GM12878 (cell line): ENCODE results near the gene DLK1. TPM values are rescaled to one million over a fixed set of nuclear protein-coding genes. Genes with fewer than 3 reads are reported as not detected.

ENCODE experiments used
- ATAC-seq: fragments of 200-7000 bp; cut with Tn5 transposase; 3 replicates; pipeline ENCODE4 v1.9.1; 2020; ENCODE audit warnings: mild to moderate bottlenecking, moderate library complexity
- BruUV-seq: library from RNA; stranded (reverse); fragments of 400-500 nt; replicated peaks from 2 replicates; lab custom pipeline; 2021; lab: Mats Ljungman, UMichigan
- CTCF ChIA-PET: fragments of 300-600 bp; sonication (Branson Sonifier 250); formaldehyde crosslinking; extraction: SDS; loops from one replicate; lab custom pipeline; 2021; ENCODE audit warnings: inconsistent platforms; lab: Yijun Ruan, JAX
- POLR2A ChIA-PET: fragments of 350-600 bp; formaldehyde crosslinking; extraction: SDS; loops from one replicate; lab custom pipeline; 2021; ENCODE audit warnings: inconsistent platforms; lab: Charles Lee
- RAD21 ChIA-PET: fragments of 300-600 bp; sonication (Branson Sonifier 250); formaldehyde crosslinking; loops from one replicate; lab custom pipeline; 2023; ENCODE audit warnings: antibody characterized with exemption; ENCODE audit not compliant: unreplicated experiment; lab: Charles Lee
- SMC1A ChIA-PET: fragments of 300-600 bp; sonication (Branson Sonifier 250); formaldehyde crosslinking; loops from one replicate; lab custom pipeline; 2023; ENCODE audit not compliant: unreplicated experiment, uncharacterized antibody; lab: Charles Lee
- DNase-seq: peaks from one replicate; pipeline ENCODE4 v3.0.0-alpha.2; 2011; ENCODE audit warnings: low read depth, low spot score
- FAIRE-seq: peaks from 3 replicates; lab custom pipeline; 2011; peaks lifted over from hg19 to GRCh38; lab: Jason Lieb, UNC
- H2AFZ ChIP-seq: 2 replicates; pipeline ENCODE4 v1.6.0; 2011; ENCODE audit warnings: low read depth, low read length, control low read depth; ENCODE audit not compliant: control insufficient read depth
- H3K27ac ChIP-seq: 2 replicates; pipeline ENCODE4 v1.5.1; 2011; ENCODE audit warnings: control low read depth; ENCODE audit not compliant: control insufficient read depth, insufficient read depth
- H3K27me3 ChIP-seq, 2 experiments: replicated peaks in 1 of 2; 2 replicates each; pipeline versions ENCODE4 v1.6.0 to v1.6.1; 2011; ENCODE audit warnings: low read length in 1 of 2; ENCODE audit not compliant: control insufficient read depth in 2 of 2, insufficient read depth in 2 of 2
- H3K36me3 ChIP-seq, 2 experiments: 2 replicates each; pipeline ENCODE4 v1.5.1; 2011; ENCODE audit warnings: low read length in 1 of 2; ENCODE audit not compliant: control insufficient read depth in 2 of 2, insufficient read depth in 2 of 2
- H3K4me1 ChIP-seq: 2 replicates; pipeline ENCODE4 v1.6.1; 2011; ENCODE audit warnings: mild to moderate bottlenecking, low read length, moderate library complexity, mixed read lengths; ENCODE audit not compliant: control insufficient read depth, insufficient read depth
- H3K4me2 ChIP-seq: 2 replicates; pipeline ENCODE4 v1.6.0; 2011; ENCODE audit warnings: control low read depth; ENCODE audit not compliant: control insufficient read depth, insufficient read depth
- H3K4me3 ChIP-seq: fragments of 200-600 bp; sonication (generic); 2 replicates; pipeline ENCODE4 v1.5.1; 2016
- H3K79me2 ChIP-seq: 2 replicates; pipeline ENCODE4 v1.6.0; 2011; ENCODE audit warnings: low read length; ENCODE audit not compliant: control insufficient read depth, insufficient read depth
- H3K9ac ChIP-seq: 2 replicates; pipeline ENCODE4 v1.8.0; 2011; ENCODE audit warnings: low read length, control low read depth, mixed read lengths; ENCODE audit not compliant: control insufficient read depth, insufficient read depth
- H3K9me3 ChIP-seq: replicated peaks from 3 replicates; pipeline ENCODE4 v1.5.1; 2011; ENCODE audit warnings: mild to moderate bottlenecking, low read length; ENCODE audit not compliant: control insufficient read depth, insufficient read depth
- H4K20me1 ChIP-seq: 2 replicates; pipeline ENCODE4 v1.6.0; 2011; ENCODE audit not compliant: control insufficient read depth, insufficient read depth
- CBFB ChIP-seq: IDR thresholded peaks from 2 replicates; pipeline ENCODE4 v1.6.1; 2016; ENCODE audit warnings: antibody characterized with exemption, low read depth
- EED ChIP-seq: sonication (generic); IDR thresholded peaks from 2 replicates; pipeline ENCODE4 v1.6.1; 2016; ENCODE audit warnings: antibody characterized with exemption, low read depth
- JUNB ChIP-seq: IDR thresholded peaks from 2 replicates; pipeline ENCODE4 v1.6.1; 2016; ENCODE audit warnings: antibody characterized with exemption, mild to moderate bottlenecking
- JUND ChIP-seq: IDR thresholded peaks from 2 replicates; pipeline ENCODE4 v1.6.1; 2012; ENCODE audit warnings: low read depth, mild to moderate bottlenecking, low read length, improper control_type of control experiment, moderate library complexity
- LARP7 ChIP-seq: fragments of 450-650 bp; IDR thresholded peaks from 2 replicates; pipeline ENCODE4 v1.6.1; 2017; ENCODE audit warnings: mild to moderate bottlenecking
- MYB ChIP-seq: fragments of 150-350 bp; IDR thresholded peaks from 2 replicates; pipeline ENCODE4 v1.6.1; 2014; ENCODE audit warnings: mild to moderate bottlenecking, low read depth, low read length, borderline replicate concordance
- RELB ChIP-seq: fragments of 450-650 bp; IDR thresholded peaks from 2 replicates; pipeline ENCODE4 v1.6.1; 2017; ENCODE audit warnings: low read depth, mild to moderate bottlenecking, moderate library complexity
- TBL1XR1 ChIP-seq: IDR thresholded peaks from 2 replicates; pipeline ENCODE4 v1.6.1; 2012; ENCODE audit warnings: low read depth, low read length, improper control_type of control experiment
- TCF7 ChIP-seq: IDR thresholded peaks from 2 replicates; pipeline ENCODE4 v1.6.1; 2014; ENCODE audit warnings: antibody characterized with exemption, borderline replicate concordance
- WRNIP1 ChIP-seq: IDR thresholded peaks from 2 replicates; pipeline ENCODE4 v1.6.1; 2011; ENCODE audit warnings: low read depth, low read length, improper control_type of control experiment, borderline replicate concordance
- ZNF207 ChIP-seq: fragments of 450-650 bp; IDR thresholded peaks from 2 replicates; pipeline ENCODE4 v1.6.1; 2014; ENCODE audit warnings: antibody characterized with exemption, mild to moderate bottlenecking, borderline replicate concordance
- WGBS: methylation state at CpG from one replicate; pipeline ENCODE4 v1.1.6; 2016; ENCODE audit warnings: low lambda C conversion rate; ENCODE audit not compliant: insufficient replicate concordance, insufficient coverage; ENCODE audit errors: missing lambda C conversion rate; 5-methylcytosine and 5-hydroxymethylcytosine counted together
- in situ Hi-C: fragments of 300-500 bp; cut with MboI; formaldehyde crosslinking; loops from 9 replicates; pipeline ENCODE4 v1.14.3; 2018; ENCODE audit warnings: mixed read lengths
- intact Hi-C: fragments of 100-400 bp; cut with micrococcal nuclease; formaldehyde crosslinking; loops from one replicate; pipeline ENCODE4 v1.14.2; 2022; ENCODE audit not compliant: unreplicated experiment
- polyA plus RNA-seq, 11 experiments: library from polyadenylated mRNA; depleted of rRNA in 4 of 11; unstranded in 6 of 11; stranded (reverse) in 5 of 11; fragments of >200 nt; fragmentation: Nextera tagmentation in 4 of 11; fragmentation: Illumina TruSeq in 1 of 11; extraction: Ambion mirVana in 4 of 11; extraction: Trizol in 1 of 11; gene quantifications; 1 replicate in 1 of 11; 2 replicates in 10 of 11; pipeline versions ENCODE4 v1.2.1 to v1.2.3, GENCODE V29; 2011 to 2016; ENCODE audit warnings: inconsistent platforms in 2 of 11, missing spikeins in 2 of 11, low read depth in 1 of 11
- total RNA-seq, 4 experiments: library from RNA; depleted of rRNA in 3 of 4; stranded (reverse); fragments of >200 nt in 3 of 4; fragmentation: Illumina TruSeq in 1 of 4; extraction: Trizol in 1 of 4; gene quantifications; 2 replicates each; pipeline versions ENCODE4 v1.2.1 to v1.2.3, GENCODE V29; 2013 to 2021

DLK1 gene
- total and polyA plus RNA-seq, 10 of the 15 experiments (the other 5 are each of a cell fraction or from before 2014, with no cell fraction given), result 0.87 TPM; not detected in 9

- Histone ChIP-seq H3K9me3 (no peaks in the 10 kb centered on the region), H3K27me3 (no peaks in the 10 kb centered on the region), H4K20me1 (no peaks in the 10 kb centered on the region), H3K4me1 (no peaks in the 10 kb centered on the region), H2AFZ (no peak overlapping the region), H3K9ac (no peak overlapping the region), H3K27ac (no peak overlapping the region), H3K36me3 (no peaks in the 10 kb centered on the region), H3K79me2 (no peaks in the 10 kb centered on the region), H3K4me3 (no peak overlapping the region), H3K4me2 (no peak overlapping the region)
- ChIA-PET RAD21 (no interaction called here), CTCF (no interaction called here), POLR2A (no interaction called here), SMC1A (no interaction called here)
- TF ChIP-seq TCF7 (no peak), TBL1XR1 (no peak), CBFB (no peak), RELB (no peak), LARP7 (no peak), WRNIP1 (no peak), EED (no peak), JUND (no peak), JUNB (no peak), MYB (no peak), ZNF207 (no peak)
- in situ Hi-C loops (no loop called here), intact Hi-C loops (no loop called here)
- FAIRE-seq (no peak), ATAC-seq (no peak), DNase-seq (no peak)
- BruUV-seq, result no TSS peak
- WGBS, result 42% methylated on average over 10 of the region's 10 CpGs
These were observed 12.0 kb downstream of the DLK1 start for GRCh38 chr14:100738704-100739131.
